ENCODE measurements around the gene CALCR.

DNA sequence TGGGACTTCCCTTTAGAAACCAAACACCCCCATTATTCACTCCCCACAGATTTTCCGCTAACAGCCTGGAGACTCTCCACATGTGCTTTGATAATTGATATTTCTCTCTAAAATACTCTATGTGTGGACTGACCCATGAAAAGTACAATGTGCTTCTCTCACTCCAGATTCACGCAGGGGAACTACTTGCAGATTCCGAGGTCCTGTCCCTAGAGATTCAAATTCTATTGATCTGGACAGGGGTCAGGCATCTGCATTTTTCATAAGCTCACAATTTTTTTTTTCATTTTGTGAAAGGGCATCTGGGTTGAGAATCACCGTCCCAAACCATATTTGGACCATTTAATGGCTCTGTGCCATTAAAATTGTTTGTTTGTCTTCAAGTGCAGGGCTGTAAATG lies 98.7 kb downstream of the CALCR start:
- TF ChIP-seq, protein P1, sequence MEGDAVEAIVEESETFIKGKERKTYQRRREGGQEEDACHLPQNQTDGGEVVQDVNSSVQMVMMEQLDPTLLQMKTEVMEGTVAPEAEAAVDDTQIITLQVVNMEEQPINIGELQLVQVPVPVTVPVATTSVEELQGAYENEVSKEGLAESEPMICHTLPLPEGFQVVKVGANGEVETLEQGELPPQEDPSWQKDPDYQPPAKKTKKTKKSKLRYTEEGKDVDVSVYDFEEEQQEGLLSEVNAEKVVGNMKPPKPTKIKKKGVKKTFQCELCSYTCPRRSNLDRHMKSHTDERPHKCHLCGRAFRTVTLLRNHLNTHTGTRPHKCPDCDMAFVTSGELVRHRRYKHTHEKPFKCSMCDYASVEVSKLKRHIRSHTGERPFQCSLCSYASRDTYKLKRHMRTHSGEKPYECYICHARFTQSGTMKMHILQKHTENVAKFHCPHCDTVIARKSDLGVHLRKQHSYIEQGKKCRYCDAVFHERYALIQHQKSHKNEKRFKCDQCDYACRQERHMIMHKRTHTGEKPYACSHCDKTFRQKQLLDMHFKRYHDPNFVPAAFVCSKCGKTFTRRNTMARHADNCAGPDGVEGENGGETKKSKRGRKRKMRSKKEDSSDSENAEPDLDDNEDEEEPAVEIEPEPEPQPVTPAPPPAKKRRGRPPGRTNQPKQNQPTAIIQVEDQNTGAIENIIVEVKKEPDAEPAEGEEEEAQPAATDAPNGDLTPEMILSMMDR (IDR thresholded peaks at IDR 0.05; ENCODE audit: low read length), result no peak
- no peak for TF ChIP-seq EZH2 (IDR thresholded peaks at IDR 0.05; ENCODE audit: borderline replicate concordance, low read length)

Data from OCI-LY1 (cell line).